SK-N-SH treated with all-trans-retinoic acid at 6 μM for 48 hours (cell line): ENCODE results near the gene BRAT1.

Source experiments
- ATAC-seq: fragments of 200-7000 bp; cut with Tn5 transposase; 3 replicates; pipeline ENCODE4 v1.9.1; 2020; ENCODE audit warnings: mild to moderate bottlenecking, moderate library complexity
- ARNTL ChIP-seq: fragments of 450-650 bp; formaldehyde crosslinking; IDR thresholded peaks from 2 replicates; pipeline ENCODE4 v1.5.0; 2020; ENCODE audit warnings: low read depth, mild to moderate bottlenecking, moderate library complexity, borderline replicate concordance
- BACH2 ChIP-seq: fragments of 250-450 bp; sonication (Bioruptor Pico); IDR thresholded peaks from 2 replicates; pipeline ENCODE4 v1.9.0; 2021; ENCODE audit warnings: mild to moderate bottlenecking, borderline replicate concordance
- CSDC2 ChIP-seq: fragments of 250-450 bp; sonication (Bioruptor Pico); IDR thresholded peaks from 2 replicates; pipeline ENCODE4 v1.5.0; 2020; ENCODE audit warnings: mild to moderate bottlenecking, moderate library complexity
- CSRNP3 ChIP-seq: fragments of 250-450 bp; sonication (Bioruptor Pico); IDR thresholded peaks from 2 replicates; pipeline ENCODE4 v1.5.1; 2021; ENCODE audit warnings: mild to moderate bottlenecking, moderate library complexity
- ESRRG ChIP-seq: fragments of 250-450 bp; sonication (Bioruptor Pico); IDR thresholded peaks from 2 replicates; pipeline ENCODE4 v1.6.1; 2021; ENCODE audit warnings: mild to moderate bottlenecking
- GLIS3 ChIP-seq: fragments of 250-450 bp; sonication (Bioruptor Pico); IDR thresholded peaks from 2 replicates; pipeline ENCODE4 v1.5.0; 2020; ENCODE audit warnings: mild to moderate bottlenecking, moderate library complexity
- ISL1 ChIP-seq: fragments of 250-450 bp; sonication (Bioruptor Pico); IDR thresholded peaks from 2 replicates; pipeline ENCODE4 v2.1.2; 2022; ENCODE audit warnings: mild to moderate bottlenecking, moderate library complexity
- OSR1 ChIP-seq: fragments of 250-450 bp; sonication (Bioruptor Pico); IDR thresholded peaks from 2 replicates; pipeline ENCODE4 v1.8.0; 2022; ENCODE audit warnings: moderate library complexity, mild to moderate bottlenecking, inconsistent platforms
- PATZ1 ChIP-seq: fragments of 250-450 bp; sonication (Bioruptor Pico); IDR thresholded peaks from 2 replicates; pipeline ENCODE4 v1.8.0; 2020; ENCODE audit warnings: mild to moderate bottlenecking, moderate library complexity, borderline replicate concordance
- RARB ChIP-seq: fragments of 250-450 bp; sonication (Bioruptor Pico); IDR thresholded peaks from 2 replicates; pipeline ENCODE4 v1.8.0; 2021; ENCODE audit warnings: mild to moderate bottlenecking, moderate library complexity
- SNAI2 ChIP-seq: fragments of 250-450 bp; sonication (Bioruptor Pico); IDR thresholded peaks from 2 replicates; pipeline ENCODE4 v1.5.0; 2020; ENCODE audit warnings: mild to moderate bottlenecking, moderate library complexity
- TCF4 ChIP-seq: fragments of 250-450 bp; sonication (Bioruptor Pico); IDR thresholded peaks from 2 replicates; pipeline ENCODE4 v1.8.0; 2021; ENCODE audit warnings: mild to moderate bottlenecking, moderate library complexity, borderline replicate concordance
- TOX ChIP-seq: fragments of 250-450 bp; sonication (Bioruptor Pico); IDR thresholded peaks from 2 replicates; pipeline ENCODE4 v1.8.0; 2021; ENCODE audit warnings: mild to moderate bottlenecking, moderate library complexity, borderline replicate concordance
- ZC3H10 ChIP-seq: fragments of 250-450 bp; sonication (Bioruptor Pico); IDR thresholded peaks from 2 replicates; pipeline ENCODE4 v1.5.1; 2021; ENCODE audit warnings: mild to moderate bottlenecking, moderate library complexity
- ZFP3 ChIP-seq: fragments of 250-450 bp; sonication (Bioruptor Pico); IDR thresholded peaks from 2 replicates; pipeline ENCODE4 v1.5.0; 2020; ENCODE audit warnings: mild to moderate bottlenecking, moderate library complexity
- ZFP30 ChIP-seq: fragments of 450-650 bp; formaldehyde crosslinking; IDR thresholded peaks from 2 replicates; pipeline ENCODE4 v1.5.0; 2022; ENCODE audit warnings: mild to moderate bottlenecking, moderate library complexity
- ZNF565 ChIP-seq: fragments of 450-650 bp; formaldehyde crosslinking; conservative IDR thresholded peaks from 2 replicates; pipeline ENCODE4 v1.5.0; 2020; ENCODE audit warnings: low read depth, mild to moderate bottlenecking, moderate library complexity
- ZNF70 ChIP-seq: fragments of 450-650 bp; formaldehyde crosslinking; IDR thresholded peaks from 2 replicates; pipeline ENCODE4 v1.5.0; 2020; ENCODE audit warnings: mild to moderate bottlenecking, moderate library complexity
- TF ChIP-seq, protein P1 (sequence below): fragments of 250-450 bp; sonication (Bioruptor Pico); IDR thresholded peaks from 2 replicates; pipeline ENCODE4 v1.8.0; 2021; ENCODE audit warnings: low read depth, mild to moderate bottlenecking, moderate library complexity, borderline replicate concordance
- TF ChIP-seq, protein P2 (sequence below): fragments of 250-450 bp; sonication (Bioruptor Pico); IDR thresholded peaks from 2 replicates; pipeline ENCODE4 v1.5.0; 2020; ENCODE audit warnings: mild to moderate bottlenecking, moderate library complexity

The BRAT1 gene

GRCh38 chr7:2601907-2602306, 46.6 kb upstream of the BRAT1 start:
- no peak for ATAC-seq
- TF ChIP-seq SNAI2 = no peak

GRCh38 chr7:2601065-2601464, 45.7 kb upstream of the BRAT1 start:
- no peak for ATAC-seq
- TF ChIP-seq ZFP30 (no peak), BACH2 (CRISPR knock-in tag) (no peak), ZFP3 (no peak), ZNF565 (CRISPR knock-in tag) (no peak), TOX (no peak), ZNF70 (CRISPR knock-in tag) (no peak), CSDC2 (CRISPR knock-in tag) (no peak), OSR1 (CRISPR knock-in tag) (no peak), RARB (no peak)

DNA sequence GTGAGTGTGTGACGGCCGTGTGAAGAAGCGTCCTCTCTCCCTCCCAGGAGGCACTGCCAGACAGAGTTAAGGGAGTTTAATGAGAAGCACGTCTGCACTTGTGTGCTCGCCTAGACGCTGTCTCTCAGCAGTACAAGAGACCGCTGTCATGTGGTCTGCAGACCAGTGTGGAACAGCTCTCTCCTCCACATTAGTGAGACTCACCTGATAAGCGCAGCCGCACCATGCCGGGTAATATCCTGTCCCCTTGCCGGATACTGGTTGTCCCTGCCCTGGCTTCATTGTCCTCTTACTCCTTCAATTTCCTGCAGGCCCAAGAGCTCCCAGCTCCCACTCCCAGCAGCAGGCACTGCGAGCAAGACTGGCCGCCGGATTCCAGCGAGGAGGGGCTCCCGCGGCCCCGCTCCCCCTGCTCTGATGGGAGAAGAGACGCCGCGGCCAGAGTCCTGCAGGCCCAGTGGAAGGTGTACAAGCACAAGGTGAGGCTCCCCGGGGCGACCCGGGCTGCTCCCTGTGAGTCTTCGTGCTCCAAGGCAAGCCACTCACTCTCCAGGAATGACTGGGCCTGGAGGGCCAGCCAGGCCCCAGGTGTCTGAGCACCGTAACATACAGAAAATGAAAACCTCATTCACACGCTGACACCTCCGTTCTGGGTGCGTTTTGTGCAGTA, 43.0 kb upstream of the BRAT1 start:
- ATAC-seq = no peak
- TF ChIP-seq ZFP3 (no peak), PATZ1 (CRISPR knock-in tag) (no peak), ESRRG (no peak), ISL1 (CRISPR knock-in tag) (no peak), BACH2 (CRISPR knock-in tag) (no peak), TCF4 (CRISPR knock-in tag) (no peak), TOX (no peak), OSR1 (CRISPR knock-in tag) (no peak), CSDC2 (CRISPR knock-in tag) (no peak), CSRNP3 (CRISPR knock-in tag) (no peak), ARNTL (CRISPR knock-in tag) (no peak)
- TF ChIP-seq, protein P1, sequence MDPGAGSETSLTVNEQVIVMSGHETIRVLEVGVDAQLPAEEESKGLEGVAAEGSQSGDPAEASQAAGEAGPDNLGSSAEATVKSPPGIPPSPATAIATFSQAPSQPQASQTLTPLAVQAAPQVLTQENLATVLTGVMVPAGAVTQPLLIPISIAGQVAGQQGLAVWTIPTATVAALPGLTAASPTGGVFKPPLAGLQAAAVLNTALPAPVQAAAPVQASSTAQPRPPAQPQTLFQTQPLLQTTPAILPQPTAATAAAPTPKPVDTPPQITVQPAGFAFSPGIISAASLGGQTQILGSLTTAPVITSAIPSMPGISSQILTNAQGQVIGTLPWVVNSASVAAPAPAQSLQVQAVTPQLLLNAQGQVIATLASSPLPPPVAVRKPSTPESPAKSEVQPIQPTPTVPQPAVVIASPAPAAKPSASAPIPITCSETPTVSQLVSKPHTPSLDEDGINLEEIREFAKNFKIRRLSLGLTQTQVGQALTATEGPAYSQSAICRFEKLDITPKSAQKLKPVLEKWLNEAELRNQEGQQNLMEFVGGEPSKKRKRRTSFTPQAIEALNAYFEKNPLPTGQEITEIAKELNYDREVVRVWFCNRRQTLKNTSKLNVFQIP (CRISPR knock-in tag) = no peak
- TF ChIP-seq, all 23 proteins: peak for 0

GRCh38 chr7:2597273-2597640, 41.9 kb upstream of the BRAT1 start:
- ATAC-seq = no peak
- TF ChIP-seq SNAI2 (no peak), TCF4 (CRISPR knock-in tag) (no peak), ISL1 (CRISPR knock-in tag) (no peak), ZFP30 (no peak), ZC3H10 (CRISPR knock-in tag) (no peak), TOX (no peak), CSRNP3 (CRISPR knock-in tag) (no peak), ZNF565 (CRISPR knock-in tag) (no peak)

- no peak for ATAC-seq
- TF ChIP-seq SNAI2 = no peak
- no peak for TF ChIP-seq CSRNP3 (CRISPR knock-in tag)
- no peak for TF ChIP-seq ZNF70 (CRISPR knock-in tag)
- no peak for TF ChIP-seq BACH2 (CRISPR knock-in tag)
- TF ChIP-seq, protein P2, sequence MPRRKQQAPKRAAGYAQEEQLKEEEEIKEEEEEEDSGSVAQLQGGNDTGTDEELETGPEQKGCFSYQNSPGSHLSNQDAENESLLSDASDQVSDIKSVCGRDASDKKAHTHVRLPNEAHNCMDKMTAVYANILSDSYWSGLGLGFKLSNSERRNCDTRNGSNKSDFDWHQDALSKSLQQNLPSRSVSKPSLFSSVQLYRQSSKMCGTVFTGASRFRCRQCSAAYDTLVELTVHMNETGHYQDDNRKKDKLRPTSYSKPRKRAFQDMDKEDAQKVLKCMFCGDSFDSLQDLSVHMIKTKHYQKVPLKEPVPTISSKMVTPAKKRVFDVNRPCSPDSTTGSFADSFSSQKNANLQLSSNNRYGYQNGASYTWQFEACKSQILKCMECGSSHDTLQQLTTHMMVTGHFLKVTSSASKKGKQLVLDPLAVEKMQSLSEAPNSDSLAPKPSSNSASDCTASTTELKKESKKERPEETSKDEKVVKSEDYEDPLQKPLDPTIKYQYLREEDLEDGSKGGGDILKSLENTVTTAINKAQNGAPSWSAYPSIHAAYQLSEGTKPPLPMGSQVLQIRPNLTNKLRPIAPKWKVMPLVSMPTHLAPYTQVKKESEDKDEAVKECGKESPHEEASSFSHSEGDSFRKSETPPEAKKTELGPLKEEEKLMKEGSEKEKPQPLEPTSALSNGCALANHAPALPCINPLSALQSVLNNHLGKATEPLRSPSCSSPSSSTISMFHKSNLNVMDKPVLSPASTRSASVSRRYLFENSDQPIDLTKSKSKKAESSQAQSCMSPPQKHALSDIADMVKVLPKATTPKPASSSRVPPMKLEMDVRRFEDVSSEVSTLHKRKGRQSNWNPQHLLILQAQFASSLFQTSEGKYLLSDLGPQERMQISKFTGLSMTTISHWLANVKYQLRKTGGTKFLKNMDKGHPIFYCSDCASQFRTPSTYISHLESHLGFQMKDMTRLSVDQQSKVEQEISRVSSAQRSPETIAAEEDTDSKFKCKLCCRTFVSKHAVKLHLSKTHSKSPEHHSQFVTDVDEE = no peak
- no peak for TF ChIP-seq TOX
- no peak for TF ChIP-seq RARB
- TF ChIP-seq GLIS3 = no peak
- TF ChIP-seq TCF4 (CRISPR knock-in tag) = no peak
- TF ChIP-seq ZFP30 = no peak
- TF ChIP-seq ZC3H10 (CRISPR knock-in tag) = no peak
- TF ChIP-seq, all 23 proteins: peak for 0
Measured at GRCh38 chr7:2596464-2597272, 41.3 kb upstream of the BRAT1 start.
